ENCODE data around the gene ENC1. TPM values are rescaled to one million over a fixed set of nuclear protein-coding genes. Genes with fewer than 3 reads are reported as not detected.

The ENC1 gene
- total and polyA plus RNA-seq, 10 of the 15 experiments (the other 5 are each of a cell fraction or from before 2014, with no cell fraction given): 8.2 to 55.5 (median 32.1) TPM

- TF ChIP-seq ELK1 (IDR thresholded peaks at IDR 0.05; ENCODE audit: low read depth, low read length): no peak
- TF ChIP-seq SMARCA5 (IDR thresholded peaks at IDR 0.05): 0 out of 2 replicates have a peak, but pooled peaks have one; percentile 87
- TF ChIP-seq CTCF (IDR thresholded peaks at IDR 0.05 in 2 of 3, conservative IDR thresholded peaks at IDR 0.05 in 1 of 3; ENCODE audit: control insufficient read depth in 2 of 3, extremely low read depth in 1 of 3, insufficient read depth in 1 of 3, low read depth in 3 of 3, low read length in 3 of 3): peak in 1 of 3 experiments; percentile 12; a peak in 1 of 6 replicates
- TF ChIP-seq ZNF592 (IDR thresholded peaks at IDR 0.05): no peak
- peak; percentile 44 for TF ChIP-seq USF1 (IDR thresholded peaks at IDR 0.05; ENCODE audit: borderline replicate concordance, extremely low read length, insufficient read depth, low read depth, low read length)
- 0 out of 2 replicates have a peak, but pooled peaks have one; percentile 11 for TF ChIP-seq JUND (IDR thresholded peaks at IDR 0.05; ENCODE audit: low read depth, low read length)
- 0 out of 2 replicates have a peak, but pooled peaks have one; percentile 6 for TF ChIP-seq CBX5 (IDR thresholded peaks at IDR 0.05; ENCODE audit: low read depth)
- 0 out of 2 replicates have a peak, but pooled peaks have one; percentile 9 for TF ChIP-seq SPI1 (IDR thresholded peaks at IDR 0.05; ENCODE audit: borderline replicate concordance, insufficient read depth, low read depth, low read length)
- TF ChIP-seq YY1 (IDR thresholded peaks at IDR 0.05; ENCODE audit: low read depth, low read length): peak; percentile 73
- peak; percentile 96 for TF ChIP-seq POLR2A (IDR thresholded peaks at IDR 0.05; ENCODE audit: low read depth, low read length)
- no peak for TF ChIP-seq NBN (IDR thresholded peaks at IDR 0.05)
Measured at GRCh38 chr5:74684900-74685851, 44.6 kb upstream of the ENC1 start, which contains the start of gene HEXB (continued).

All from GM12878 (cell line).